B cell (primary cell): ENCODE data around the gene PIK3R1. TPM values are rescaled to one million over a fixed set of nuclear protein-coding genes. Genes with fewer than 3 reads are reported as not detected.

Experiments used
- ATAC-seq: fragments of 200-7000 bp; cut with Tn5 transposase; one replicate; pipeline ENCODE4 v1.10.0; 2021; ENCODE audit warnings: low read depth, mild to moderate bottlenecking, moderate number of reproducible peaks, moderate library complexity
- CTCF ChIA-PET: fragments of 350-600 bp; sonication (Branson Sonifier 250); formaldehyde crosslinking; loops from one replicate; lab custom pipeline; 2021; ENCODE audit warnings: antibody characterized with exemption, inconsistent platforms; lab: Charles Lee
- POLR2A ChIA-PET: fragments of 350-600 bp; sonication (Branson Sonifier 250); formaldehyde crosslinking; loops from one replicate; lab custom pipeline; 2021; ENCODE audit warnings: antibody characterized with exemption; lab: Charles Lee
- DNase-seq: peaks from one replicate; pipeline ENCODE4 v3.0.0; 2013
- H2AFZ ChIP-seq: 2 replicates; pipeline ENCODE4 v1.6.1; 2012; ENCODE audit warnings: mild to moderate bottlenecking, low read depth, low read length; ENCODE audit not compliant: insufficient read depth, poor library complexity, severe bottlenecking
- H3K27ac ChIP-seq, 2 donors: 1 replicate in 1 of 2; 2 replicates in 1 of 2; pipeline ENCODE4 v1.5.1; 2012 to 2013; ENCODE audit warnings: low read length in 2 of 2, mild to moderate bottlenecking in 2 of 2, moderate library complexity in 1 of 2
- H3K27me3 ChIP-seq, 4 experiments: fragments of 200-600 bp in 1 of 4; sonication (generic) in 1 of 4; replicated peaks in 1 of 4; 1 replicate in 2 of 4; 2 replicates in 2 of 4; pipeline versions ENCODE4 v1.6.1 to v1.7.0; 2013 to 2016; ENCODE audit warnings: low read length in 3 of 4, mild to moderate bottlenecking in 2 of 4, mixed read lengths in 1 of 4, moderate library complexity in 1 of 4; ENCODE audit not compliant: insufficient read depth in 4 of 4, control insufficient read depth in 3 of 4; ENCODE audit errors: control extremely low read depth in 1 of 4
- H3K36me3 ChIP-seq, 2 experiments: replicated peaks in 1 of 2; 1 replicate in 1 of 2; 2 replicates in 1 of 2; pipeline versions ENCODE4 v1.6.1 to v1.7.1; 2013; ENCODE audit warnings: low read length in 1 of 2; ENCODE audit not compliant: insufficient read depth in 2 of 2, control insufficient read depth in 1 of 2; ENCODE audit errors: control extremely low read depth in 1 of 2, extremely low read depth in 1 of 2
- H3K4me1 ChIP-seq, 2 donors: fragments of 200-600 bp in 1 of 2; sonication (generic) in 1 of 2; 1 replicate in 1 of 2; 2 replicates in 1 of 2; pipeline versions ENCODE4 v1.5.1 to v1.6.1; 2013 to 2017; ENCODE audit warnings: low read length in 2 of 2; ENCODE audit not compliant: control insufficient read depth in 2 of 2, insufficient read depth in 2 of 2
- H3K4me2 ChIP-seq: replicated peaks from 2 replicates; pipeline ENCODE3; 2012; ENCODE audit warnings: mild to moderate bottlenecking, low read depth, low read length; ENCODE audit not compliant: poor library complexity, severe bottlenecking
- H3K4me3 ChIP-seq, 5 experiments: fragments of 200-600 bp in 1 of 5; sonication (generic) in 1 of 5; 1 replicate in 3 of 5; 2 replicates in 2 of 5; pipeline versions ENCODE4 v1.5.1 to v1.7.0; 2011 to 2016; ENCODE audit warnings: low read length in 4 of 5, mild to moderate bottlenecking in 4 of 5, low read depth in 2 of 5, control low read depth in 1 of 5, moderate library complexity in 1 of 5; ENCODE audit not compliant: insufficient read depth in 1 of 5; ENCODE audit errors: control extremely low read depth in 1 of 5, extremely low read depth in 1 of 5
- H3K79me2 ChIP-seq: fragments of 200-600 bp; sonication (generic); one replicate; pipeline ENCODE4 v1.6.0; 2016; ENCODE audit warnings: low read length; ENCODE audit not compliant: control insufficient read depth, insufficient read depth
- H3K9ac ChIP-seq: fragments of 200-600 bp; sonication (generic); 2 replicates; pipeline ENCODE4 v1.6.1; 2017; ENCODE audit warnings: mild to moderate bottlenecking, low read length, moderate library complexity
- H3K9me3 ChIP-seq, 3 donors: one replicate each; pipeline versions ENCODE4 v1.6.1 to v1.7.1; 2013; ENCODE audit warnings: low read length in 2 of 3; ENCODE audit not compliant: control insufficient read depth in 2 of 3, insufficient read depth in 1 of 3; ENCODE audit errors: control extremely low read depth in 1 of 3
- H4K20me1 ChIP-seq: 2 replicates; pipeline ENCODE4 v1.6.0; 2012; ENCODE audit warnings: mild to moderate bottlenecking, low read length; ENCODE audit not compliant: insufficient read depth, control insufficient read depth, poor library complexity, severe bottlenecking
- H3K27ac Mint-ChIP-seq: one replicate; pipeline ENCODE4 v1.8.0; 2021; ENCODE audit warnings: mixed read lengths
- H3K27me3 Mint-ChIP-seq: one replicate; pipeline ENCODE4 v1.8.0; 2021; ENCODE audit warnings: mixed read lengths
- H3K4me1 Mint-ChIP-seq: one replicate; pipeline ENCODE4 v1.8.0; 2021; ENCODE audit warnings: mixed read lengths
- H3K4me3 Mint-ChIP-seq: one replicate; pipeline ENCODE4 v1.8.0; 2021; ENCODE audit warnings: mixed read lengths
- H3K9me3 Mint-ChIP-seq: one replicate; pipeline ENCODE4 v1.8.0; 2022; ENCODE audit warnings: mixed read lengths; ENCODE audit not compliant: insufficient read depth
- CTCF ChIP-seq: fragments of 200-600 bp; IDR thresholded peaks from one replicate; pipeline ENCODE4 v1.8.0; 2022; ENCODE audit warnings: antibody characterized with exemption, mild to moderate bottlenecking
- EZH2 ChIP-seq: IDR thresholded peaks from 2 replicates; pipeline ENCODE4 v1.6.1; 2012; ENCODE audit warnings: borderline replicate concordance, low read depth, mild to moderate bottlenecking, moderate library complexity, low read length; ENCODE audit not compliant: insufficient read depth, poor library complexity, severe bottlenecking
- WGBS: methylation state at CpG from one replicate; pipeline ENCODE4 v1.1.5; 2013; ENCODE audit warnings: missing lambda C conversion rate; ENCODE audit not compliant: insufficient coverage; 5-methylcytosine and 5-hydroxymethylcytosine counted together
- intact Hi-C: fragments of 100-400 bp; cut with micrococcal nuclease; formaldehyde crosslinking; loops from one replicate; pipeline ENCODE4 v1.10.0; 2022
- polyA plus RNA-seq: library from polyadenylated mRNA; depleted of rRNA; stranded (reverse); fragments of >200 nt; gene quantifications from 2 replicates; pipeline ENCODE4 v1.2.3, GENCODE V29; 2012
- total RNA-seq, 2 donors: library from RNA; stranded (reverse); fragments of 120-200 nt in 1 of 2; gene quantifications; 1 replicate in 1 of 2; 2 replicates in 1 of 2; pipeline versions ENCODE4 v1.2.3 to v1.2.4, GENCODE V29; 2013 to 2022

The PIK3R1 gene
- total and polyA plus RNA-seq, 2 donors (not counting 1 experiment from before 2014, with no cell fraction given), result 5.6 to 63.8 TPM

DNA sequence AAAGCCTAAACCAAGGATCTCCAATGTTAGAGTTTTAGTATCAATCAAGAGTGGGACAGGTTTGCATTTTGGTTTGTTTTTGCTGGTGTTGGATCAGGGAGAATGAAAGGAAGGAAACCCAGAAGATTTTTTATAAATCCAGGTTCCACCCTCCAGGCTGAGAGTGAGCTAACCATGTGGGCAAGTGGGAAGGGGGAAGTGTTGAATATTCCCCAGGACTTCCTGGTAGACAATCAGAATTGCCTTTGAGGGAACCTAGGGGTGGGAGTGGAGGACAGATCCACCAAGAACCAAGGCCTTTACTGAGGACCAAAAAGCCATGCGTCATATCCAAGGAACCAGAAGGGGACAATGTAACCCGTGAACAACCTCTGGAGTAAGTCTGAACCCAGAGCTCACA is 33.5 kb upstream of the PIK3R1 start:
- H3K9me3 Mint-ChIP-seq, result no peaks in the 10 kb centered on the region
- CTCF ChIA-PET, result interaction anchor here (1.1 to 1.4 kb wide), 2 partner anchors 34 to 68 kb away, joined by 3 to 4 read pairs; partner anchors contain the start of gene PIK3R1

More for the DNA sequence above, 33.5 kb upstream of the PIK3R1 start:
- no peak for DNase-seq
- no peak for ATAC-seq
- Histone ChIP-seq H3K4me3 (no peak overlapping the region), H2AFZ (no peak overlapping the region), H3K9ac (no peak overlapping the region), H3K4me1 (peaks cover 0 to 3% of the 10 kb centered on the region in 2 donors), H3K27me3 (no peaks in the 10 kb centered on the region), H3K79me2 (no peaks in the 10 kb centered on the region), H4K20me1 (no peaks in the 10 kb centered on the region), H3K36me3 (no peaks in the 10 kb centered on the region), H3K4me2 (no peak overlapping the region), H3K27ac (no peak overlapping the region), H3K9me3 (peaks cover 0 to 2% (median 0%) of the 10 kb centered on the region in 3 donors)
- TF ChIP-seq CTCF (no peak), EZH2 (no peak)
- no peak overlapping the region for H3K4me3 Mint-ChIP-seq
- intact Hi-C loops, result loop anchor here (5.0 kb wide), 1 partner anchor 35 kb away; the partner anchor contains the start of gene PIK3R1
- H3K27me3 Mint-ChIP-seq, result no peaks in the 10 kb centered on the region
- peaks cover 4% of the 10 kb centered on the region for H3K4me1 Mint-ChIP-seq
- H3K27ac Mint-ChIP-seq, result no peak overlapping the region
- POLR2A ChIA-PET, result no interaction called here
- WGBS, result no CpG with 5 or more reads among the region's 2 CpGs
